Thymus (tissue), 11 donors: ENCODE measurements around the gene MYOC. TPM values are rescaled to one million over a fixed set of nuclear protein-coding genes. Genes with fewer than 3 reads are reported as not detected.

Experiments used
- DNase-seq, 9 donors: peaks; one replicate each; pipeline ENCODE4 v3.0.0-alpha.2; 2013; ENCODE audit warnings: low spot score in 9 of 9, low read depth in 6 of 9, missing footprints in 1 of 9
- H3K27ac ChIP-seq, 2 donors: one replicate each; pipeline ENCODE4 v1.5.1; 2013; ENCODE audit warnings: control low read depth in 1 of 2, low read depth in 1 of 2, low read length in 1 of 2, mild to moderate bottlenecking in 1 of 2, moderate library complexity in 1 of 2
- H3K27me3 ChIP-seq, 2 donors: one replicate each; pipeline ENCODE4 v1.5.1; 2013; ENCODE audit warnings: low read length in 1 of 2; ENCODE audit not compliant: control insufficient read depth in 2 of 2, insufficient read depth in 1 of 2
- H3K36me3 ChIP-seq, 2 donors: one replicate each; pipeline ENCODE4 v1.5.1; 2013; ENCODE audit warnings: low read length in 1 of 2, mild to moderate bottlenecking in 1 of 2, moderate library complexity in 1 of 2; ENCODE audit not compliant: control insufficient read depth in 2 of 2, insufficient read depth in 2 of 2
- H3K4me1 ChIP-seq, 2 donors: one replicate each; pipeline ENCODE4 v1.5.1; 2013; ENCODE audit warnings: low read length in 2 of 2; ENCODE audit not compliant: control insufficient read depth in 2 of 2, insufficient read depth in 2 of 2
- H3K4me3 ChIP-seq, 2 donors: one replicate each; pipeline ENCODE4 v1.5.1; 2013; ENCODE audit warnings: low read length in 2 of 2, control low read depth in 1 of 2, mild to moderate bottlenecking in 1 of 2
- H3K9me3 ChIP-seq, 2 donors: one replicate each; pipeline ENCODE4 v1.5.1; 2013; ENCODE audit warnings: low read length in 1 of 2, mild to moderate bottlenecking in 1 of 2; ENCODE audit not compliant: control insufficient read depth in 2 of 2, insufficient read depth in 1 of 2
- WGBS: extraction: QIAGEN DNeasy Blood & Tissue Kit; methylation state at CpG from one replicate; pipeline ENCODE4 v1.1.7; 2013; 5-methylcytosine and 5-hydroxymethylcytosine counted together
- polyA plus RNA-seq: library from polyadenylated mRNA; stranded (reverse); fragments of 200-250 nt; gene quantifications from one replicate; pipeline ENCODE4 v1.2.3, GENCODE V29; 2013
- total RNA-seq: library from RNA; stranded (reverse); fragments of 120-200 nt; gene quantifications from one replicate; pipeline ENCODE4 v1.2.4, GENCODE V29; 2013
- donor health status: healthy.

Gene MYOC
- total and polyA plus RNA-seq, 2 donors, result 0.28 to 1.5 TPM

DNA sequence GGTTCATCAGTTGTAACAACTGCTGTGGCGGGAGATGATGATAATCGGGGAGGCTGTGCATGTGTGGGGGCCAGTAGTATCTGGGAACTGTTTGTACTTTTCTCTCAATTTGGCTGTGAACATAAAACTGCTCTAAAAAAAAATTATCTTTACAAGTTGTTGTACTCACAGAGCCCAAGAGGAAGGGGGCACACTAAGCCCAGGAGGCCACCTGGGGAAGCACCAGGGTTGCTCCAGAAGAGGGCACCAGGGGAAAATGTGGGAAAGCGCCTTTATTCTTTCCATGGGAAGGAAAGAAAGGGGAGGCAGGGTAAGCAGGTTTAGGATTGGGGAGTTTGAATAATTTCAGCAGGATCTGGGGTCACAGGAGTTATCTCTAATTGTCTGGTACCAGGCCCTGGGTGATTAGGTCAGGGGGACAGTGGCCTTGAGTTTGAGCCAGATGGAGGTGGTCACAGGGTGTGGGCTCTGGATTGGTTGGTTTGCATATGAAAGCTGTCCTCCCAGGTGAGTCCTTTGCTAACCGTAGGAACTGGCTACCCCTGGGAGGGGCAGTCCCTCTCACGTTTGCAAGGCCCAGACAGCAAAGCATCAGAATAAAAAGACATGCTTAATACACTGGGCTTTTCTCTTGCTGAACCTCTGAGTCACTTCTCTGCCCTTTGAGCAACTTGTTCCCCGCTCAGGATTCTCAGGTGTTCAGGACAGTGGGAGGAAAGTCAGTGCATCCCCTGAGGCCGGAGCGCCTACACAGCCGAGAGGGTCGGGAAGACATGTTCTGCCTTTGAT, 11.2 kb downstream of the MYOC start:
- no peaks in the 10 kb centered on the region for H3K36me3 ChIP-seq

DNA sequence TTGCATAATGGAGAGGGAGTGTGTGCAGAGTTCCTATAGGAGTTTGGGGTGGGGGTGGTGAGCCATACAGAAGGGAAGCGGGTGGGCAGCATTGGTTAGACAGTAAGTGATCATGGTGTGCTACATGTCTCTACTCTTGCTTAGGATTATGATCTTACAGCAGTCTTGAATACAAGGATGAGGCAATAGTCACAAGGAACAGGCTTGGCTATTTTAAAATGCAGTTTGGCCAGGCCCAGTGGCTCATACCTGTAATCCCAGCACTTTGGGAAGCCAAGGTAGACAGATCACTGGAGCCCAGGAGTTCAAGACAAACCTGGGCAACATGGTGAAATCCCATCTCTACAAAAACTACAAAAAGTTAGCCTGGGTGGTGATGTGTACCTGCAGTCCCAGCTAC, 12.3 kb downstream of the MYOC start:
- no peaks in the 10 kb centered on the region for H3K27me3 ChIP-seq
- WGBS, result 96% methylated on average over 1 of the region's 1 CpG
- DNase-seq, result no peak
- H3K9me3 ChIP-seq, result no peaks in the 10 kb centered on the region
- no peaks in the 10 kb centered on the region for H3K4me1 ChIP-seq
- no peaks in the 10 kb centered on the region for H3K36me3 ChIP-seq
- H3K27ac ChIP-seq, result no peak overlapping the region
- no peak overlapping the region for H3K4me3 ChIP-seq

More for the DNA sequence above, 11.2 kb downstream of the MYOC start:
- DNase-seq, result no peak
- H3K27ac ChIP-seq, result no peak overlapping the region
- no peaks in the 10 kb centered on the region for H3K4me1 ChIP-seq
- H3K9me3 ChIP-seq, result no peaks in the 10 kb centered on the region
- H3K27me3 ChIP-seq, result no peaks in the 10 kb centered on the region
- no peak overlapping the region for H3K4me3 ChIP-seq
- WGBS, result 88% methylated on average over 10 of the region's 10 CpGs

DNA sequence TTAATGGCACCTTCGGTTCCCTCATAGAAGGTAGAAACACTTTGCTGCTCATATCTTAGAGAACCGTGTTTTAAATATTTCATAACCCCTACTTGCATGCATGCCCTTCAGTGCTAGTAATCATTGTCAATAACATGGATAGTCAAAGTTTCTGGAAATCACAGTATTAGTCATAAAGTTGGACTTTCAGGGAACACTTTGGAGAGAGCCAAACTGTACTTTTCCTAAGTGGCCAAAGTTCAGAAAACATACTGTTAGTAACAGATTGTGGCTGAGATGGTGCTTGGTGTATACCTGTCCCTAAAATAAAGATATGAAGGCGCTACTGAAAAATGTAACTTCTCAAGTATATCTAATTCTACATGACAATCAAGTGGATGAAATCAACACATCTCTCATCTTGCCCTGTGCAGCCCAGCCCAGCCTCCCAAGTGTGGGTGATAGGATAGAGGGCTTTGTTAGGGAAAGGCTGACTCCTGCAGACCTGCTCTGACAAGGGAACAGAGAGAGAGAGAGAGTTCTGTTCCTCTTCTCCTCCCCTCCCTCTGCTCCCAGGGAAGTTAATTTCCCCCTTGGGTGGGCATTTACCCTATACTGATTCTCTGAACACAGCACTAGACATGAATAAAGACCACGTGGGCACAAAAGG, 14.4 kb downstream of the MYOC start:
- Histone ChIP-seq H3K9me3 (no peaks in the 10 kb centered on the region), H3K4me3 (no peak overlapping the region), H3K36me3 (no peaks in the 10 kb centered on the region), H3K27ac (no peak overlapping the region), H3K4me1 (no peaks in the 10 kb centered on the region), H3K27me3 (no peaks in the 10 kb centered on the region)
- 78% methylated on average over 4 of the region's 4 CpGs for WGBS
- no peak for DNase-seq

DNA sequence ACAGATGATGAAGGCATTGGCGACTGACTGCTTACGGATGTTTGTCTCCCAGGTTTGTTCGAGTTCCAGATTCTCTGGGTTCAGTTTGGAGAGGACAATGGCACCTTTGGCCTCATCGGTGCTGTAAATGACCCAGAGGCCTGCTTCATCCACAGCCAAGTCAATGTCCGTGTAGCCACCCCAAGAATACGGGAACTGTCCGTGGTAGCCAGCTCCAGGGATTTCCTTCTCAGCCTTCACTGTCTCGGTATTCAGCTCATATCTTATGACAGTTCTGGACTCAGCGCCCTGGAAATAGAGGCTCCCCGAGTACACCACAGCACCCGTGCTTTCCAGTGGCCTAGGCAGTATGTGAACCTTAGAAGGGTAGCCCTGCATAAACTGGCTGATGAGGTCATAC, 16.3 kb downstream of the MYOC start:
- H3K9me3 ChIP-seq, result no peaks in the 10 kb centered on the region
- no peak overlapping the region for H3K27ac ChIP-seq
- no peaks in the 10 kb centered on the region for H3K36me3 ChIP-seq
- 88% methylated on average over 11 of the region's 11 CpGs for WGBS
- DNase-seq, result no peak
- H3K4me3 ChIP-seq, result no peak overlapping the region
- H3K4me1 ChIP-seq, result no peaks in the 10 kb centered on the region
- H3K27me3 ChIP-seq, result no peaks in the 10 kb centered on the region

DNA sequence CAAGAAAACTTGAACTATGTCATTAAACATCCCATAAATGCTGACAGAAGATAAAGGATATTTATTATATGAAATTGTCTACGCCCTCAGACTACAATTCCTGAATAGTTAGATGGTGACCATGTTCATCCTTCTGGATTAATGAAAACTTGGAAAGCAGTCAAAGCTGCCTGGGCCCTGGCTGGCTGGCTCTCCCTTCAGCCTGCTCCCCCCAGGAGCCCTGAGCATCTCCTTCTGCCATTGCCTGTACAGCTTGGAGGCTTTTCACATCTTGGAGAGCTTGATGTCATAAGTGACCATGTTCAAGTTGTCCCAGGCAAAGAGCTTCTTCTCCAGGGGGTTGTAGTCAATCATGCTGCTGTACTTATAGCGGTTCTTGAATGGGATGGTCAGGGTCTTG, 16.8 kb downstream of the MYOC start:
- no peak overlapping the region for H3K27ac ChIP-seq
- WGBS, result 91% methylated on average over 2 of the region's 2 CpGs
- no peaks in the 10 kb centered on the region for H3K9me3 ChIP-seq
- H3K36me3 ChIP-seq, result no peaks in the 10 kb centered on the region
- no peak for DNase-seq
- H3K4me1 ChIP-seq, result no peaks in the 10 kb centered on the region
- H3K4me3 ChIP-seq, result no peak overlapping the region
- H3K27me3 ChIP-seq, result no peaks in the 10 kb centered on the region

DNA sequence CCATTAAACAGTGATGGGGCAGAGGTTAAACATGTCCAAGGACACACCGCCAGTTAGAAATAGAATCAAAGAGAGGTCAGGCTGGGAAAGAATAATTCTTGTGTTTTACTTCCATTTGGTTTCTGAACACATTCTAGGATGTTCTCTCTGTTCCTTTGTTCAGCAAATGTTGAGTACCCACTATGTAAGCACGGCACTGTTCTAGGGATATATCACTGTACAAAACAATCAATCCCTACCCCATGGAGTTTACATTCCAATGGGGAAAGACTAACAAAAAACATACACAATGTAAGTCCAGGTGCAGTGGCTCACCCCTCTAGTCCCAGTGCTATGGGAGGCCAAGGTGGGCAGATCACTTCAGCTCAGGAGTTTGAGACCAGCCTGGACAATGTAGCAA, 24.3 kb downstream of the MYOC start:
- Histone ChIP-seq H3K36me3 (no peaks in the 10 kb centered on the region), H3K9me3 (no peaks in the 10 kb centered on the region), H3K27me3 (no peaks in the 10 kb centered on the region), H3K27ac (no peak overlapping the region), H3K4me3 (no peak overlapping the region), H3K4me1 (no peaks in the 10 kb centered on the region)
- WGBS, result 97% methylated on average over 2 of the region's 2 CpGs
- DNase-seq, result no peak

DNA sequence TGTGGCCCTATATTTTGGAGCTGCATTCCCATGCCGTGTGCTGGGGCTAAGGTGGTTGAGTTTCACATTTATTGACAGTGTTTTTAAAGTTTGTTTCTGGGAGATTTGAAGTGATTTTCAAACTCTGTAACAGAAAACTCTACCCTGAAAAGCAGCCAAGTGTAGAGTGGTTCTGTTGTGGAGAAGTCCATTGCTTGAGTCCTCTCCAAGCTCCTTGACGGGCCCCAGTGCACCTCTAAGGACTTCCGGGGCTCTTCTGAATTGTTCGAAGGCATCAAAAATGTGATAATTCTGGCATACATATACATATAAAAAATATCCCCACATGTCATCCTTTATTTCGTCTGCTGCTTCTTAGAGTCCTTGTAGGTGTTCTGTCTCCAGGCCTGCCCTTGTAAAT, 25.5 kb downstream of the MYOC start:
- Histone ChIP-seq H3K27me3 (no peaks in the 10 kb centered on the region), H3K4me3 (no peak overlapping the region), H3K9me3 (no peaks in the 10 kb centered on the region), H3K4me1 (no peaks in the 10 kb centered on the region), H3K27ac (no peak overlapping the region), H3K36me3 (no peaks in the 10 kb centered on the region)
- no peak for DNase-seq
- WGBS, result 83% methylated on average over 5 of the region's 5 CpGs

DNA sequence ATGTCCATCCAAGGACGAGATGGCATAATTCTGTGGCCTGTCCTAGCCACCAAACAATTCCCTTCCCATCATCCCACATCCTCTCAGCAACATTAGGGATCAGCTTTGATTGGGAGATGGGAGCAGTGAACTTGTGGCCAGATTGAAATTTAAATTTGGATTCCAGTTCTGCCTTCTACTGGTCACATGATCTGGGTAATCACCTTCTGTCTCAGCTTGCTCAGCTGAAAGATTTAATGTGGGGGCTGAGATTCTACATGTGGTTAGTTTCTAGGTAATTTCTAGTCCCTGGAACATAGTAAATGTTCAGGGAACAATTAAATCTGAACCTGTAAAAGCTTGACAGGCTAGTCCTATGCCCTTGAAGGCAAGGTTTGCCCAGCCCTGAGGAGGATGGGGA, 27.3 kb downstream of the MYOC start:
- WGBS, result 94% methylated on average over 1 of the region's 1 CpG
- DNase-seq, result no peak
- H3K36me3 ChIP-seq, result no peaks in the 10 kb centered on the region
- H3K4me1 ChIP-seq, result no peaks in the 10 kb centered on the region
- H3K27me3 ChIP-seq, result no peaks in the 10 kb centered on the region
- H3K27ac ChIP-seq, result no peak overlapping the region
- no peak overlapping the region for H3K4me3 ChIP-seq
- no peaks in the 10 kb centered on the region for H3K9me3 ChIP-seq

DNA sequence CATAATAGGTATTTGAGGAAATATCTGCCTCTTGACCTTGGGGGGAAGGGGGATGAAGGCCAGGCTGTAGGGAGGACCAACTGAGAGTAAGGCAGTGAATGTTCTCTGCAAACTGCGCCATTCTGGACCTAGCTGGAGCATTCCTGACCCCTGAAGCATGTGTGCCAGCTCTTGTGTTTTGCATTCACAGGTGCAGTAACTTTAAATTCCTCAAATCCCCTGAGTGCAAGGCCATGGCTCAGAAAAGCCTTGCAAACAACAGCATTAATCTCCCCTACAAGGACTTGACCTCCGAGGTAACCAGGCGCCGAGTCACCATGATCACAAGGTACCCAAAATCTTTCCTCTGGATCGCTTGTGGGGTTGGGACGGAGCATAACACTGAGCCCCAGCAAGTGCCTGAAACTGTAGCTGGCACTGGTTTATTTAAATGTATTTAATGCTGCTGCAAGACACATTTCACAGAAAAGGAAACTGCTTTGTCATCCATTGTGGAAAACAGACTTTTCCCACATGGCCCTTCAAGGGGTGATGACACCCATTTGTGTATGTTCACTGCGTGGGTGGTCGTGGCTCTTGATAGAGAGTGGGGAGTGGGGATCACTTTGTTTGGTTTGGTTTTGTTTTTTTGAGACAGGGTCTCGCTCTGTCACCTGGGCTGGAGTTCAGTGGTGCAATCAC, 28.7 kb downstream of the MYOC start:
- WGBS, result 91% methylated on average over 9 of the region's 9 CpGs
- Histone ChIP-seq H3K36me3 (no peaks in the 10 kb centered on the region), H3K9me3 (no peaks in the 10 kb centered on the region), H3K4me1 (no peaks in the 10 kb centered on the region), H3K27me3 (no peaks in the 10 kb centered on the region), H3K4me3 (no peak overlapping the region), H3K27ac (no peak overlapping the region)
- DNase-seq, result no peak
